ENCODE data around the gene CBL.

DNA sequence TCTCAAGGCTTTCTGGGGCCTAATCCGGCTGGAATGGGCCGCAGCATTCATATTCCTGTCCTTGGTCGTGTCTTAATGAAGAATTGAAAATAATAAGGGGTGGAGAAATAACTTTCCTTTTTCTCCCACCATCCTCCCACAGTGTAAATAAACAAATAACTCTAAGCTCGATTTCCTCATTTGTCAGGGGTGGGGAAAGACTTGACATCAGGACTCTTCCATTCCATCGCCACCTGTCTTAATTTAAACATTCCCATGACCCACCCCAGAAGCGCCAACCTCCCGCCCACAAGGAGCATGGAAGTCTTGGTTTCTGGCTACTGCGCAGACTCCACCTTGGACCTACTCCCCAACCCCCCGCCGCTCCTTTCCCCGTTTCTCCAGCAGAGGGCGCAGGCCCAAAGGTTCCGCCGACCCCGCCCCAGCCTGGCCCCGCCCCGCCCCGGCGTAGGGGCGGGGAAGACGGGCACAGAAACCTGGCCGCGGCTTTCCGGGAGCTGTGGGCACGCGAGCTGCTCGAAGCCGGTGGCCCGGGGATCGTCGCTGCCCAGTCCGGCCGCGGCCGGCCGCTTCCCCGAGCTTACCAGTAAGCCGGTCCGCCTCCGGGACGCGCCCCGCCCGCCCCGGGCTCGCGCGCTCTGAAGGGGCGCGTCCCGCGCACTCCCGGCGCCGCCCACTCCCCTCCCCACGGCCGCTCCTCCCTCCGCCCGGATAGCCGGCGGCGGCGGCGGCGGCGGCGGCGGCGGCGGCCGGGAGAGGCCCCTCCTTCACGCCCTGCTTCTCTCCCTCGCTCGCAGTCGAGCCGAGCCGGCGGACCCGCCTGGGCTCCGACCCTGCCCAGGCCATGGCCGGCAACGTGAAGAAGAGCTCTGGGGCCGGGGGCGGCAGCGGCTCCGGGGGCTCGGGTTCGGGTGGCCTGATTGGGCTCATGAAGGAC, at the start of gene CBL:
- TF ChIP-seq, protein P1, sequence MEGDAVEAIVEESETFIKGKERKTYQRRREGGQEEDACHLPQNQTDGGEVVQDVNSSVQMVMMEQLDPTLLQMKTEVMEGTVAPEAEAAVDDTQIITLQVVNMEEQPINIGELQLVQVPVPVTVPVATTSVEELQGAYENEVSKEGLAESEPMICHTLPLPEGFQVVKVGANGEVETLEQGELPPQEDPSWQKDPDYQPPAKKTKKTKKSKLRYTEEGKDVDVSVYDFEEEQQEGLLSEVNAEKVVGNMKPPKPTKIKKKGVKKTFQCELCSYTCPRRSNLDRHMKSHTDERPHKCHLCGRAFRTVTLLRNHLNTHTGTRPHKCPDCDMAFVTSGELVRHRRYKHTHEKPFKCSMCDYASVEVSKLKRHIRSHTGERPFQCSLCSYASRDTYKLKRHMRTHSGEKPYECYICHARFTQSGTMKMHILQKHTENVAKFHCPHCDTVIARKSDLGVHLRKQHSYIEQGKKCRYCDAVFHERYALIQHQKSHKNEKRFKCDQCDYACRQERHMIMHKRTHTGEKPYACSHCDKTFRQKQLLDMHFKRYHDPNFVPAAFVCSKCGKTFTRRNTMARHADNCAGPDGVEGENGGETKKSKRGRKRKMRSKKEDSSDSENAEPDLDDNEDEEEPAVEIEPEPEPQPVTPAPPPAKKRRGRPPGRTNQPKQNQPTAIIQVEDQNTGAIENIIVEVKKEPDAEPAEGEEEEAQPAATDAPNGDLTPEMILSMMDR (IDR thresholded peaks at IDR 0.05; ENCODE audit: borderline replicate concordance, extremely low read depth, low read length, poor library complexity, severe bottlenecking): peak; percentile 90
- no peak for TF ChIP-seq EZH2 (IDR thresholded peaks at IDR 0.05; ENCODE audit: borderline replicate concordance, low read depth, low read length, severe bottlenecking)
